Measurements from ENCODE around the gene KRT13.

KRT13 gene

DNA sequence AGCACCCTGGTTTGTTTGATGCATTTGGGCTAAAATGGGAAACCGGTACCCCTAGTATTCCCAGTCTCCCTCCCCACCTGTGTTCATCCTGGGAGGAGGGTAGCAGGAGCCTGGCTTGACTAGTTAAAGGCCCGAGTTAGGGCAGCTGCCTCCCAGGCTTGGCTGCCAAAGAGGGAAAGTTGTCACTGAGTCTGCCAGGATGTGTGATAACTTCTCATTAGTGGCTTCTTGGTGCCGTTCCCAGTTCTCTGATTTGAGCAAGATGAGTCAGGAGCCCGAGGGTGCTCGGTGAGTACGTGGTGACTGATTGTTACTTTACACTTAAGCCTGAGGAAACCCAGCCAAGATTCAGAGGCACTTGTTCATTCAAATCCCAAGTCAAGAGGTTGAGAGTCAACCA, 40.7 kb downstream of the KRT13 start:
- TF ChIP-seq GATA2 (IDR thresholded peaks at IDR 0.05; ENCODE audit: low read depth, low read length) (no peak), GATA3 (IDR thresholded peaks at IDR 0.05; ENCODE audit: low read depth, low read length) (no peak)

DNA sequence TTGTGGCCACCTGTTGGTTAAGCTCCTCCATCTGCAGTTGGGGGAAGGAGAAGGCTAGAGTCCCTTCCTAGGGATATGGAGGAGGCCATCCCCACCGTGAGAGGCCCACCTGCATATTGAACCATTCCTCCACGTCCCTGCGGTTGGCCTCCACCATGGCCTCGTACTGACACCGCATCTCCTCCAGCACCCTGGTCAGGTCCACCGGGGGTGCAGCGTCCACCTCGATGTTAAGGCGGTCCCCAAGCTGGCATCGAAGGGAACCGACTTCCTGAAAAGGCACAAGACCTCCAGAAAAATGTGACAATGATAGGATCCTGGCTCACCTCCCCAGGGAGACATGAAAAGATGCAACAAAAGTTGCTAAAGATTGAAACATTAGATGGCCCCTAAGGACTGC, 41.2 kb downstream of the KRT13 start:
- TF ChIP-seq GATA3 (IDR thresholded peaks at IDR 0.05; ENCODE audit: low read depth, low read length) = no peak
- TF ChIP-seq GATA2 (IDR thresholded peaks at IDR 0.05; ENCODE audit: low read depth, low read length) = no peak

DNA sequence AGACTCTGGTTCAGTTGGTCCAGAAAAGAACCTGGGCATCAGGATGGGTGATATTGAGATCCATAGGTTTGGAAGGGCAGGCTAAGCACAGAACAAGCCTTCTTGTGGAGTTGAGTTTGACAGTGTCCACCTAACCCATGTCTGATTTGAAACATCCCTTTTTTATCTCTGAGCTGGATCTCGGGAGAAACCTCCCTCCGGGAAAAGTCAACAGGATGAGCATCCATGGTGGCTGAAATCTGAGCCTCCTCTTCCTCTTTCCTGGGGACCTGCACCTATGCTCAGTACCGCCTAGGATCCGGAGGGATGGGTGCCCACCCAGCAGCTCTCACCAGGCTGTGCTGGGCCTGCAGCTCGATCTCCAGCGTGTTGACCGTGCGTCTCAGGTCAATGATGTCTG, 41.7 kb downstream of the KRT13 start:
- TF ChIP-seq GATA3 (IDR thresholded peaks at IDR 0.05; ENCODE audit: low read depth, low read length) (no peak), GATA2 (IDR thresholded peaks at IDR 0.05; ENCODE audit: low read depth, low read length) (no peak)

DNA sequence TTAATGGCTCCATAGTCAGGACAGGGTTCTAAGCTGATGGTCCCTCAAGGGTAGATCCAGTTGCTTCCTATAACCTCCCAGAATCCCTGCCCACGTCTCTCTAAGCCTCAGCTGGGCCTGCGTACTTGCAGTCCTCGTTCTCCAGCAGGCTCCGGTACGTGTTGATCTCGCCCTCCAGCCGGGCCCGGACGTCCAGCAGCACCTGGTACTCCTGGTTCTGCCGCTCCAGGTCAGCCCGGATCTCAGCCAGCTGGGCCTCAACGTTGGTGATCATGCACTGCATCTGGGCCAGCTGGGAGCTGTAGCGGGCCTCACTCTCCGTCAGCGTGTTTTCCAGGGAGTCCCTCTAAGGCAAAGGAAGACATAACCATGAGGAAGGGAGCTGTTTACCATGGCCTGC, 42.7 kb downstream of the KRT13 start:
- no peak for TF ChIP-seq GATA2 (IDR thresholded peaks at IDR 0.05; ENCODE audit: low read depth, low read length)
- TF ChIP-seq GATA3 (IDR thresholded peaks at IDR 0.05; ENCODE audit: low read depth, low read length) = no peak

DNA sequence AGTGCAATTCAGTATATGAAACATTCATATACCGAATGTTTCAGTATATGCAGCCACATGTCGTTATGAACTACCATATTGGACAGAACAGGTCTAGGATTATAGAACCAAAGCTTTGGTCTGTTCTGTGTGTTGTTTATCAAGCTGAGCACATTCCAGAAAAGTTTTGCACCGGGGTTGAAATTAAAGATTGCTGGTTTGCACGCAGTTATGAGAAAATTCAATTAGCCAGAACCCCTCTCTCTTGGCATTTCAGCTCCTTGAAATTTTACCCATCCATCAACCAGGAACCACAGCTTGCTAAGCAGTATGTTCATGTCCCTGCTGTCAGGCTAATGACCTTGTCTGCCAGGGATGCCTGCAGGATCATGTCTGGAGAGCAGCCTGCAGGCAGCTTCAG, 47.7 kb downstream of the KRT13 start:
- no peak for TF ChIP-seq GATA3 (IDR thresholded peaks at IDR 0.05; ENCODE audit: low read depth, low read length)
- TF ChIP-seq GATA2 (IDR thresholded peaks at IDR 0.05; ENCODE audit: low read depth, low read length) = no peak

DNA sequence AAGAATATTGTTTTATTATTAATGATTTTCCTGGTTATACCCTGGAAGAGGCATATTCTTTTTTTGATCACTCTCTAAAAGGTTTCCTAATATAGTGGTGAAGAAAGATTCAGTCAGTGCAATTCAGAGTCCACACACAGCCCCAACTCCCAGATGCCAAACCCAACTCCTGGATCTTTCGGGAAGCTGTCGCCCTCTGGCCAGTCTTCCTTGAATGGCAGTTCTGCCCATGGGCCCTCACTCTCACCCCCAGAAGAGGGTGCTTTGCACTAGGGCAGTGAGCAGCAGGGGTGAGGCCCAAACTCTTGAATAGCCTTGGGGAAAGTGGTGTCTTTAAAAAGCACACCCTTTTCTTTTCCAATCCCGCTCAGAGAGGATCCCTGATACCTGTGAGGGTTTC, 49.2 kb downstream of the KRT13 start:
- TF ChIP-seq GATA3 (IDR thresholded peaks at IDR 0.05; ENCODE audit: low read depth, low read length) = no peak
- TF ChIP-seq GATA2 (IDR thresholded peaks at IDR 0.05; ENCODE audit: low read depth, low read length) = no peak

DNA sequence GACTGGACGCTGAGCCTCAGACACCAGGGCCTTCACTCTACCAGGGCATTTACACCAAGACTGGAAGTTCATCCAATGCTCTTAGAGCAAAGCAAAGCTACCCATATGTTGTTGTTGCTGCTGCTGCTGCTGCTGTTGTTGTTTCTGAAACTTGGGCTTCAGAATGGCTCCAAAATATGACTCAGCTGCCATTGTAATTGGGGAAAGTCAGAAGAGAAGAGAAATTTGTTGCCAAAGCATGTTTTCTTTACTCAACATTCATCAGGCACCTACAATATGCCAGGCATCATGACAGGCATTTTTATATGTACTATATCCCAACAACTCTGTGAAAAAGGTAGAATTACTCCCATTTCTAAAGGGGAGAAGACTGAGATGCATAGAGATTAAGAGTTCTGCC, 50.2 kb downstream of the KRT13 start:
- TF ChIP-seq GATA3 (IDR thresholded peaks at IDR 0.05; ENCODE audit: low read depth, low read length) (no peak), GATA2 (IDR thresholded peaks at IDR 0.05; ENCODE audit: low read depth, low read length) (no peak)

DNA sequence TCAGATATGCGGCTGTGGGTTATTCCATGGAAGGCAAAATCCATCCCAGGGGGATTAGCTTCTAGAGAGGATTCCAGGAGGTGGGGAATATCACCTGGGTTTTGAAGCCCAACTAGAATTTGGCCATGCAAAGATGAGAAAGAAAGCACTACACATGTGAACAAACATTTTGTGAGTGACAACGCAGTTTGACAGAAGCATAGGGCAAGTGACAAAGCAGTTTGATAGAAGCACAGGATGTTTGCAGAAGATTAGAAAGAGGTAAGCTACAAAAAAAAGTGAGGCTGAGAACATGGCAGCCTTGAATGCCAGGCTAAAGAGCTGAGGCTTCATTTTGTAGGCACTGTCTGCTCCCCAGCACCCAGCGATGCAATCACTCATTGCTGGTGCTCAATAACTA, 52.3 kb downstream of the KRT13 start:
- TF ChIP-seq GATA3 (IDR thresholded peaks at IDR 0.05; ENCODE audit: low read depth, low read length) = no peak
- no peak for TF ChIP-seq GATA2 (IDR thresholded peaks at IDR 0.05; ENCODE audit: low read depth, low read length)

DNA sequence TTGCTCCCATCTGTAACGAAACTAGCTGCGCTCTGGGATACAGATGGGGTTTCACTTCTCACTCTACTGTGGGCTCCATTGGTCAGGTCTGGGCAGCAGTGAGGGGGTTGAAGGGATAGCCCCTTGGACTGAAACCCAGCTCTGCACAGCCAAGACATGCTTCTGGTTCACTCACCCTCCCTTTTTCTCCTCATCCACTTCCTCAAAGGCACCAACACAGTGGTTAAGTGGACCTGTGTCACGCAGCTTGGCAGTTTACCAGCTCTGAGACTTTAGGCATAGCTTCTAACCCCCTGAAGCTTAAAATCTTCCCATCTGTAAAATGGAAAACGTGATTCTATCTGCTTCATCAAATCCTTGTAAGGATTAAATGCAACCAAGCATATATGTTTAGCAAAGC, 53.1 kb downstream of the KRT13 start:
- TF ChIP-seq GATA3 (IDR thresholded peaks at IDR 0.05; ENCODE audit: low read depth, low read length) = no peak
- TF ChIP-seq GATA2 (IDR thresholded peaks at IDR 0.05; ENCODE audit: low read depth, low read length) = no peak

DNA sequence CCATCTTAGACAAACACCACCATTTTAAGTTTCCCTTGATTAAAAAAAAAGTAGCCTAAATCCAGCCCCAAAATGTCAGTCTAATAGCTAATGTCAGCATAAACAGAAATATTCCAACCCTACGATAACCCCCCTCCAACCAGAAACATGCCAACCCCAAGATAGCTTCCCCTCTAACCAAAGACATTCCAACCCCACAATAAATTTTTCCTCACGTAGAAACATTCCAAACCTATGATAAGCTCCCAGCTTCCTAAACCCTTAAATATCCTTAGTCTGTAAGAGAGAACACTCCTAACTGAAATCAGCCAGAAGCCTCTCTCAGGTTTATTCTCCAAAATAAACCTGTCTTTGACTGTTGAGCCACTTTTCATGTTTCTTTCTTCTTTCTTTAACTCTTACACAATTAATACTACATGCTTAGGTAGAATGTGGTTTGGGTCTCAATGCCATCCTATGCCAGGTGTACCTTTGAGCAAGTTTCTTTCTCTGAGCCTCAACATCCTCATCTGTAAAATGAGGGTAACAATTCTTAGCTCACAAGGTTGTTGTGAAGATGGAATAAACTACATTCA, 54.2 kb downstream of the KRT13 start:
- no peak for TF ChIP-seq GATA2 (IDR thresholded peaks at IDR 0.05; ENCODE audit: low read depth, low read length)
- no peak for TF ChIP-seq GATA3 (IDR thresholded peaks at IDR 0.05; ENCODE audit: low read depth, low read length)

Data from SH-SY5Y (cell line).